GM20431 (cell line): ENCODE measurements around the gene MYD88.
"Not testable (repeated sequence)": the region's sequence is repeated elsewhere in the genome, so short reads cannot be mapped to it uniquely, and the experiment has no call there.

Experiments
- in situ Hi-C: fragments of 300-500 bp; cut with MseI, MboI; formaldehyde crosslinking; loops from one replicate; pipeline ENCODE4 v1.15.0; 2020; ENCODE audit warnings: low sequenced_read_pairs; ENCODE audit not compliant: unreplicated experiment

MYD88 gene

DNA sequence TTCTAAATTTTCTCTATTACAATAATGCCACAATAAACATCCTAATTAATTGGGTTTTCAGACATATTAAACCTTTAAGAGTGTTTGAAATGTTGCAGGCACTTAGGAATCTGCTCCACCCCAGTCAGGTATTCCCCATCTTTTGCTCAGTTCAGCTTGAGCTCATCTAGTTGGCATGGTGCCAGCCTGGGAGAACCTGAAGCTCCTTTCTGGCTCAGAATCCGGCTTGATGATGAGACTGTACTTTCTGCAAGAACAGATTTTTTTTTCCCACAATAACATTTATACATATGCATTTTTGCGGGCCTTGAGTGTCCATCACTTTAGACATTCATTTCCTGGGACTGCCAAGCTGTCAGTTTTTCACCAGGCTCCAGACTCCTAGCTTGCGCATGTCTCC, 19.1 kb downstream of the MYD88 start:
- in situ Hi-C loops, result no loop called here

GRCh38 chr3:38158472-38158871, 20.0 kb downstream of the MYD88 start:
- in situ Hi-C loops, result no loop called here

GRCh38 chr3:38160704-38161103, 22.2 kb downstream of the MYD88 start:
- in situ Hi-C loops, result not testable (repeated sequence)

- in situ Hi-C loops, result no loop called here
These were observed 24.8 kb downstream of the MYD88 start for GRCh38 chr3:38163117-38163840.

DNA sequence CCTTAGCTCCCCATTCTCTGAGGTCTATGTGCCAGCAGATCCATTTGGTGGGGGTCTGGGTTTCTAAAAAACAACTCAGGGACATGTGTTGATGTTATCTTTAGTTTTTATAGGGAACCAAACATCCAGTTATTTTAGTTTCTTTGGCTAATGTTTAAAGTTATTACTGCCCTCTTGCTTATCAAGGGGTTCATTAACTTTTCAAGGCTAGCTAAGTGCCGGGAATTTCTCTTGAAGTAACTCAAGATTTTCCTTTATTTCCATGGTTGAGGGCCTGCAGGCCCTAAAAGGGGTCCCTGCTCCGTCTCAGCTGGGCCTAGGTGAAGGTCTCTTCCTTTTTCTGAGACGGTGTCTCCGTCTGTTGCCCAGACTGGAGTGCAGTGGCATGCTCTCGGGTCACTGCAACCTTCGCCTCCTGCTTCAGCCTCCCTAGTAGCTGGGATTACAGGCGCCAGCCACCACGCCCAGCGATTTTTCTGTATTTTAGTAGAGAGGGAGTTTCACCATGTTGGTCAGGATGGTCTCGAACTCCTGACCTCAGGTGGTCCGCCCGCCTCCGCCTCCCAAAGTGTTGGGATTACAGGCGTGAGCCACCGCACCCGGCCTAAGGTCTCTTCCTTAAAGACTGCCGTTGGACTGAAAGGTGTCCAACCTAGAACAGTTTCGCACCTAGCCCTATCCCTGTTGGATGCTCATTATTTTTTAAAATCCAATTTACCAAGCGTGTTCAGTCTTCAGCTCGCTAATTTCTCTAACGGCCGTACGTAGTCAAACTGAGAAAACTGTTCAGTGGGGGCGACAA, 25.6 kb downstream of the MYD88 start:
- in situ Hi-C loops, result no loop called here

GRCh38 chr3:38164643-38164951, 26.1 kb downstream of the MYD88 start:
- in situ Hi-C loops, result no loop called here

DNA sequence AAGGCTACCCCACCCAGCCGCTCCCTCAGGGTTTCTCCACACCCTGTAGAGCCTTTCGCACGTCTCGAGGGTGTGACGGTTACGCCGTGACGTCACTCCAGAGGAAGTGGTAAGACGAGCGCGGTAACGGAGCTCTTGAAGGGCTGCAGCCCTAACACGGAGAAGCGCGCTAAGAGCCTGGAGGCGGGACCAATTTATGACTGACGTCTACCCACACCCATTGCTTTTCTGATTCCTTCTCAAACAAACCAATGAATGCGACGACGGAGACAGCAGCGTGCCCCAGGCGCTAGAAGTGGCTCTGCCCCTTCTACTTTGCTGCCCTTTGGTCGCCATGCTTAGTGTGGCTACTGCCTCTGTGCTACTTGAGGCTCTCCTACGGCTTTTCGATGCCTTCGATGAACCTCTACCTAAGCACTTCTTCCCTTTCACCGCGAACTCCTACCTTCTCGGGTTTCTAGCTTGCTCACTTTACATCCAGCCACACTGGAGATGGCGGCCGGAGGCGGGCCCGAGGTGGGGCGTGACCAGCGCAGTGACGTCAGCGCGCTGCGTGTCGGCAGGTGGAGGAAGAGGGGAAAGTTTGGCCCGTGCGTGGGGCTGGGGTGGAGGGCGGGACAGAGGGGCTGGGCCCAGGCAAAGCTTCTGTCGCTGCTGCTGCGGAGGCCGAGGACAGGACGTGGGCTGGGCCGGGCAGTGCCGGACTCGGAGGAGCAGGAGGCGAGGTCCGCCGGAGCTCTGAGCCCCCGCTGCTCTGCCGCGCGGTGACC, 26.7 kb downstream of the MYD88 start, which contains the start of gene OXSR1:
TSS of gene OXSR1 (plus strand) at position 586 of the 770 bp plus-strand sequence. CDS start 340 bp downstream, outside the sequence.
- in situ Hi-C loops, result no loop called here

DNA sequence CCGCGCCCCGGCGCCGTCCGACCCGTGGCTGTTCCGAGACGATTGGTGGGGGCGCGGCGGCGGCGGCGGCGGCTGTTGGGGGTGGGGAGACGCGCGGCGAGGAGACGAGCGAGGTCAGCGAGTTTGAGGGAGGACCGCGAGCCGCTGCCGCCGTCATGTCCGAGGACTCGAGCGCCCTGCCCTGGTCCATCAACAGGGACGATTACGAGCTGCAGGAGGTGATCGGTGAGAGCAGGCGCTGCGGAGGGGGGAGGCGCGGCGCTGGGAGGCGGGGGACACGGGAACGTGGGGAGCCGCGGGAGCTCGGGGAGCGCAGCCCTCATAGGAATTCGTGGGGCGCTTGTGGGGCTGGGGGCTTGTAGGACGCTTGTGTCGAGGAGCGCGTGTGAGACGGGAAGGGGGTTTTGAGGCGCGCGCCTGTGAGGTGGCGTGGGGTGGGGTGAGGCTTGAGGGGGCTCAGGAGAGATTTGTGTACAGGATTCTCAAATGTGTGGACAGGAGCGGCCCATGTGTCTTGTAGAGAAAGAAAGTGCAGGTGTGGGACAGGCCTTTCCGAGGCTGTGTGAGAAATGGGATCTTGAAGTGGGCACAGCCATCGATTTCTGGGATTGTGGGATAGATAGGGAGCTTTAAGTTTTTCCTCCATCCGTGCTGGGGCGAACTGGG, 27.4 kb downstream of the MYD88 start:
- in situ Hi-C loops, result no loop called here

- in situ Hi-C loops, result no loop called here
These were observed 29.1 kb downstream of the MYD88 start for GRCh38 chr3:38167591-38167990.

DNA sequence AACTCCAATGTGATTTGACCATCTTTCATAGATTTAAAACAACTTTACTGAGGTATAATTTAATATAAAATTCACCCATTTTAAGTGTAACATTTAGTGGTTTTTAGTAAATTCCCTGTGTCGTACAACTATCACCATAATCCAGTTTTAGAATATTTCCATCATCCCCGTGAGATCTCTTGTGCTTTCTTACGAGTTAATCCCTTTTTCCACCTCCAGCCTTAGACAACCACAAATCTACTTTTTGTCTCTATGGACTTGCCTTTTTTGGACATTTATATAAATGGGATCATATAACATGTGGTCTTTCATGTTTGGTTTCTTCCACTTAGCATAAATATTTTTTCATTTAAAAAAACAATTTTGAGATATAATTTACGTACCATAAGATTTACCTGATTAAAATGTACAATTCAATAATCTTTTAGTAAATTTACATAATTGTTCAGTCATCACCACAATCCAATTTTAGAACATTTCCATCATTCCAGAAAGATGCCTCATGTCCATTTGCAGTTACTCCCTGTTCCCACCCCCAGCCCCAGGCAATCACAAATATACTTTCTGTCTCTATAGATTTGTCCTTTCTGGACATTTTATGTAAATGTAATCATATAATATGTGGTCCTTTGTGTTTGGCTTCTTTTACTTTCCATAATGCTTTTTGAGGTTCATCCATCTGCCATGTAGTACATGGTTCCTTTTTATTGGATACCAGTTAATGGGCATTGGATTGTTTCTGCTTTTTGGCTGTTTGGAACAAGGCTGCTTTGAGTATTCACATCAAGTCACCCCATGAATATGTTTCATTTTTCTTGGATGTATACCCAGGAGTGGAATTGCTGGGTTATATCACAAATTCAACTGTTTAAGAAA, 29.9 kb downstream of the MYD88 start:
- in situ Hi-C loops, result no loop called here

GRCh38 chr3:38169027-38169317, 30.5 kb downstream of the MYD88 start:
- in situ Hi-C loops, result no loop called here

GRCh38 chr3:38170722-38171121, 32.3 kb downstream of the MYD88 start:
- in situ Hi-C loops, result no loop called here

GRCh38 chr3:38171622-38172021, 33.2 kb downstream of the MYD88 start:
- in situ Hi-C loops, result no loop called here

GRCh38 chr3:38173834-38174418, 35.5 kb downstream of the MYD88 start:
- in situ Hi-C loops, result no loop called here

DNA sequence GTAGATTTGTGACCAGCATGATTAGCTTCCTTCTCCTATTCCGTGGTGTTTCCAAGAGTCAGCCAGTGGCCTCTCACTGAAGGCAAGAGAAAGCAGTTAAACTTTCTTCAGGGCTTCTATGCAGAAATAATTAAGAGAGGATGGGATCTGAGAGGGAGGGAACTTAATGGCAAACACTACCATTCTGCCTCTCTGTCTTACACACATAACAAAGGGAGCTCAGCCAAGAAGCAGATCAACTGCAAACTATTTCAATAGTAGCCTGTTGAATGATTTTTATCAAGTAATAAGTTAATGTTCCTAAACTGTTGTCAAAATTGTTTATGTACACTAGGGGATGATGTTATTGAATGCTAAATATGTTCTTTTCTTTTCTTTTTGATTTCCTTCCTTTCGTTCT, 38.7 kb downstream of the MYD88 start:
- in situ Hi-C loops, result no loop called here

DNA sequence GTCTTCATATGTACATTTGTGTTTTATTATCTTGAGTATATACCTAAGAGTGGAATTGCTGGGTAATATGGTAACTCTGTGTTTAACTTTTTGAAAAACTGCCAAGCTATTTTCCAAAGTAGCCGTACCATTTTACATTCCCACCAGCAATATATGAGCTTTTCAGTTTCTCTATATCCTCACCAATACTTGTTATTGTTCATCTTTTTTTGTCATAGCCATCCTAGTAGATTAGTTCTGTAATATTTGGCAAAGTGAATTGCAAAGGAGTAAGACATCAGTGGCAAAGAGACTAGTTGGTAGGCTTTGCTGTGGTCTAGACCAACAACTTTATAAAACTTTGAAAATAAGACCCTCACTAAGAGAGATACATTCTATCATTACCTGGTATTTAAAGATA, 48.3 kb downstream of the MYD88 start:
- in situ Hi-C loops, result no loop called here

GRCh38 chr3:38190481-38190881, 52.0 kb downstream of the MYD88 start:
- in situ Hi-C loops, result no loop called here
